B cell (primary cell): ENCODE measurements around the gene FGF11.

ENCODE experiments used
- CTCF ChIP-seq: fragments of 200-600 bp; IDR thresholded peaks from one replicate; pipeline ENCODE4 v1.8.0; 2022; ENCODE audit warnings: antibody characterized with exemption, mild to moderate bottlenecking
- EZH2 ChIP-seq: IDR thresholded peaks from 2 replicates; pipeline ENCODE4 v1.6.1; 2012; ENCODE audit warnings: borderline replicate concordance, low read depth, mild to moderate bottlenecking, moderate library complexity, low read length; ENCODE audit not compliant: insufficient read depth, poor library complexity, severe bottlenecking

DNA sequence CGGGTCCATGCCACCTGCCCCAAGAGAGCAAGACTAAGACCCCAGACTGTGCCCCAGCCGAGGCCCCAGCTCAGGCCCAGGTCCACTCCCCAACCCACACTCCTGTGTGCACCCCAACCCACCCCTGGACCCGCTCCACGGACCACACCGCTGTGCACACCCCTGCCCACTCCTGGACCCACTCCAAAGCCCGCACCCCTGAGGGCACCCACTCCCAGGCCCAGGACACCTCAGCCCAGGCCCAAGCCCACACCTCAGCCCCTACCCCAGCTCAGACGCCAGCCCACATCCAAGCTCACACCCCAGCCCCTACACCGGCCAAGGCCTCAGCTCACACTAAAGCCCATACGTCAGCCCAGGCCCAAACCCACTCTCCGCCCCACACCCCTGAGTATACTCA lies 9.6 kb upstream of the FGF11 start:
- TF ChIP-seq CTCF (no peak), EZH2 (no peak)
